Activated CD8-positive, alpha-beta memory T cell treated with anti-CD3 and anti-CD28 coated beads, Interleukin-2, amount 50 U/mL, for 1 hour (primary cell): ENCODE data around the gene AKAP12.
A peak's percentile ranks its signal among the peaks of the same experiment; 100 is the strongest.
"Not testable (repeated sequence)": the region's sequence is repeated elsewhere in the genome, so short reads cannot be mapped to it uniquely, and the experiment has no call there.

ENCODE experiments used
- DNase-seq: peaks from one replicate; pipeline ENCODE4 v3.0.0-alpha.2; 2020; ENCODE audit errors: extremely low read depth

The AKAP12 gene

DNA sequence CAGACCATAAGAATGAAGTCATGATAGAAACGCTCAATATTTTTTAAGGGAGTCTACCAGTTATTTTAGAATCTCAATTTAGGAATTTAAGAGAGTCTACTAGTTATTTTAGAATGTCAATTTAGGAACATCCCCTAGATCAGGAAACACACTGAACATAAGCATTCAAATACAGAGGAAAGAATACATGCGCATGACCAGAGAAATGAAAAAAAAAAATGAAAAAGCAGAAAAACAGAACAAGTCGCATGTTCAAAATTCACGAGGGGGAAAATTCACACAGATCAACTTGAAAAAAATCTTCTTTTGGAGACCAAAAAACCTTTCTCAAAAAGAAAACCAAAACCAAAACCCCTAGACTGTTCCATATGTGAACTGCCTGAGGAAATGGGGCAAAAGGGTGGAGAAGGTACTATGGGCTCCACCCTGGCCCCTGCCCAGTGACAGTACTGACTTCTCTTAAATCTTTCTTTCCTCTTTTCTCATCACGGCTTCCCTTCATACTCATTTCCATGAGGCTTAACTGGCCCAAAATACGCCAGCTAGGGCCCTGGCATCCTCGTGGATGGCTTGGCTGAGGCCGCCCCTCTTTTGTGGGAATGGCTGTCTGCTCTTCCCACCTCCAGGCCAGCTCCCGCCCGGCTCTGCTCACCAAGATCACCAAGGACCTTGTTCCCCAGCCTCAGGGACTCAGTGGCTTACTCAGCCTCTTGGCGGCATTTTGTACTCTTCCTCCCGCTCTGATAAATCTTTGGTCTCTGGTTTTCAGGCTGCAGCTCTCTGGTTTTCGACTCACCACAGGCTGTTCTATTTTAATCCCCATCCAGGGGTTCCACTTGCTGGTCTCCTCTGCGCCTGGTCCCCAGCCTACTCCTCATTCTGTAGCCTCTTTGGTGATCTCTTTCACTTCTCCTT is 140.4 kb downstream of the AKAP12 start:
- no peak for DNase-seq

GRCh38 chr6:151380848-151381205 is 141.1 kb downstream of the AKAP12 start:
- no peak for DNase-seq

GRCh38 chr6:151381722-151382121 is 142.0 kb downstream of the AKAP12 start:
- no peak for DNase-seq

DNA sequence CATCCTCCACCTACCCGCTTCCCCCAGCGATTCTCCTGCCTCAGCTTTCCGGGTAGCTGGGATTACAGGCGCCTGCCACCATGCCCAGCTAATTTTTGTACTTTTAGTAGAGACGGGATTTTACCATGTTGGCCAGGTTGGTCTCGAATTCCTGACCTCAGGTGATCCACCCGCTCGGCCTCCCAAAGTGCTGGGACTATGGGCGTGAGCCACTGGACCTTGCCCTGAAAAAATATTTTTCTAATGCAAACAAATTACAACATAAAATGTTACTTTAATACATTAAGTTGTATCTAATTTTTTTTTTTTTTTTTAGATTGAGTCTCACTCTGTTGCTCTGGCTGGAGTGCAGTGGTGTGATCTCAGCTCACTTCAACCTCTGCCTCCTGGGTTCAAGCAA is 142.9 kb downstream of the AKAP12 start:
- not testable (repeated sequence) for DNase-seq

DNA sequence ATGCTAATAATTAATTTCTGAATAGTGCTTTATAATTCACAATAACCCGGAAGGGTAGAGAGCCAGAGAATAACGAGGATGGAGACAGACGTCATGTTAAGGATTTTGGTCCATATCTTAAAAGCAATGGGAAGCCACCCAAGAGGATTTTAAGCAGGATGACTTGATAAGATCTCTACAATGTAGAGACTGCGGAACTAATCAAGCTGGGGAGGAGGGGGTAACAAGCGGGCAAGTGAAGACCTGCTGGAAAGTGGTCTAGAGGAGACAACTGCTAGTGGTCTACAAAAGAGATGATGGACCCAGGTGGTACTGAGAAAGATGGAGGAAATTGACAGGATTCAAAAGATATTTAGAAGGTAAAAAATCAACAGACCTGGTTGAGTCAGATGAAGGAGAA is 144.4 kb downstream of the AKAP12 start:
- no peak for DNase-seq

DNA sequence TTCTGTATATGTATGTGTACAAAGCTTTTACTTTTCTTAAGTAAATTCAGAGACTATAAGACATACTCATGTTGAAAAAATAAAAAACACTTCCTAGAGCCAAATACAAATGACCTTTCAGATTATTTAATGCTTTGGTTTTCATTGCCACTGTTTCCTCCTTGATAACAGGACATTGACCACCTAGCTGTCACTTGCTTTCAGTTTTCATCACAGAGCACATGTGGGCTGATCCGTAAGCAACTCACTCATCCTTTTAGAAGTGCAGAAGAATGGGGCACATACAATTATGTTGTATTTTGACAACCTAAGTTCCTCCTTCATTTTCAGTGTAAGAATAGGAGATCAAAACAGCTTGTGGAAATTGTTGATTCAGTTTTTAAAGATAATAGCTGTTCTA is 145.4 kb downstream of the AKAP12 start:
- no peak for DNase-seq

GRCh38 chr6:151387175-151387970 is 147.6 kb downstream of the AKAP12 start:
- DNase-seq = no peak

GRCh38 chr6:151388236-151388635 is 148.5 kb downstream of the AKAP12 start:
- no peak for DNase-seq

DNA sequence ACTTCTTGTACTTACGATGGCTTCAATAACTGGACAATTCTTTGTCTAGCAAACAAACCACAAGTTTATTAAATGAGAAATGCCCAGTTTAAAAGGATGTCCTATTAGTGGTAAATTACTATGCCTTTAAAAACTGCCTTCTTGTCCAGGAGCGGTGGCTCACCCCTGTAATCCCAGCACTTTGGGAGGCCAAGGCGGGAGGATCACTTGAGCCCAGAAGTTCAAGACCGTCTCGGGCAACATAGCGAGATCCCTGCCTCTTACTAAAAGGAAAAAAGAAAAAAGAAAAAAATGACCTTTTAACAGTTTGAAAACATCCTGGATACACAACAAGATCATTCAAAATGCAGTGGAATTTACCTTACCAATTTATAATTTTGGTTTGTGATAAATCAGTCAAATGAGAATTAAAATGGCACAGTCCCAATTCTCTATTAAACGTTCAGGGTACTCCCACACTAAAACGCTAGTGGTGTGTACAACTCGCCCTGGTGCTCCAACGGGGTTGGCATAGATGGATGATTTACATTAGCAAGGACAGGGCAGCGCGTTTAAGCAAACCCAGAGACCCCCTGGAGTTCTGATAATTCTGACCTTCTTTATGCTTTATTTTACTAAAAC is 149.3 kb downstream of the AKAP12 start:
- no peak for DNase-seq

GRCh38 chr6:151389618-151390275 is 150.0 kb downstream of the AKAP12 start:
- no peak for DNase-seq

DNA sequence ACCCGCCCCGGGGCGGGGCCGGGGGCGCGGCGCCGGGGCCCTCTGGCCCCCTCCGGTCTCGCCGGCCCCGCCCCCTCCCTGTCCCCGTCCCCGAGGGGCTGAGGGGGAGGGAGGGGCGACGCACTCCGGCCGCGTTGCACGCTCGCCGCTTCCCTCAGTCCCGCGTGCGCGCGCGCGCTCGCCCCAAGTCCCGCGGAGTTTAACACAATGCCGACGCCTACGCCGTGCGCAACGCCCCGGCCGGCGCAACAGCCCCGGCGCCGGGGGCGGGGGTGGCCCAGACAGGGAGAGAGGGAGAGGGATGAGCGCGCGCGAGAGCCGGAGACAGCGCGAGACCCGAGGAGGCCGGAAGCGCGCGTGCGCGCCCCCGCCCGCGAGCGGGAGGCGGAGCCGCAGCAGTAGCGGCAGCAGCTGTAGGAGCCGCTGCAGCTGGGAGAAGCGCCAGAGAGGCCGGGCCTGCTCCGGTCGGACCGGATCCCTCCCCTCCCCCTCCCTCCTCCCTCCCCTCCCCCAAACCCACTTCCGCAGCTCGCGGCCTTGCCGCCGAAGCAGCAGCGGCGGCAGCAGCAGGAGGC is 150.6 kb downstream of the AKAP12 start:
- peak; percentile 83 for DNase-seq

DNA sequence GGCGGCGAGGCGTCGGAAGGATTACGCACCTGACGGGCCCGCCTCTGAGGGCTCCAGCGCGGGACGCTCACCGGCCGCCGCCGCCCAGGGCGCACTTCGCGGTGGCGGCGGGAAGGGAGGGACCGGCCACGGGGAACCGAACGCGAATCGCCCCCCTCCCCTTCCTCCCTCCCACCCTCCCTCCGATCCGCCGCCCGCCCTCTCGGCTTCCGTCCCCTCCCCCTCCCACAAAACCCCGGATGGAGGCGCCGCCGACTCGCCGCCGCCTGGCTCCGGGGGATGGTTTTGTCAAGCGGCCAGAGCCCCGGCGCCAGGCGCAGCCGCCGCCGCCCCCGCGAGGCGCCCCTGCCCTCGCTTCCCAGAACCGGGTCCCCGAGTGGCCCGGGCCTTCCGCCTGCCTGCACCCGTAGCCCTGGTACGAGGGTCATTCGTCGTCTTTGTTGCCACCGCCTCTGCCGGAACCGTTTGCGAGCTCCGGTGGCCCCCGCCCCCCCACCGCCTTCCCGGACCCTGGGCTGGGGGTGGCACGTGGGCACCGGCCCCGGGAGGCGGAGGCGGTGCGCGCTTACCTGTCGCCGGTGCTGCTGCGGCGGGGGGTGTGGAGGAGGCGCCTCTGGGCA is 151.2 kb downstream of the AKAP12 start:
- DNase-seq = peak; percentile 52

GRCh38 chr6:151391471-151392413 is 152.0 kb downstream of the AKAP12 start, which contains the start of gene ZBTB2:
TSS of gene ZBTB2 (minus strand) at chr6:151391559. CDS start at chr6:151373637, 17,922 bp downstream.
- peak; percentile 36 for DNase-seq

GRCh38 chr6:151392427-151392826 is 152.7 kb downstream of the AKAP12 start:
- DNase-seq = no peak

GRCh38 chr6:151393410-151393809 is 153.6 kb downstream of the AKAP12 start:
- DNase-seq = no peak

- no peak for DNase-seq
Measured at GRCh38 chr6:151399679-151400078, 159.9 kb downstream of the AKAP12 start.

DNA sequence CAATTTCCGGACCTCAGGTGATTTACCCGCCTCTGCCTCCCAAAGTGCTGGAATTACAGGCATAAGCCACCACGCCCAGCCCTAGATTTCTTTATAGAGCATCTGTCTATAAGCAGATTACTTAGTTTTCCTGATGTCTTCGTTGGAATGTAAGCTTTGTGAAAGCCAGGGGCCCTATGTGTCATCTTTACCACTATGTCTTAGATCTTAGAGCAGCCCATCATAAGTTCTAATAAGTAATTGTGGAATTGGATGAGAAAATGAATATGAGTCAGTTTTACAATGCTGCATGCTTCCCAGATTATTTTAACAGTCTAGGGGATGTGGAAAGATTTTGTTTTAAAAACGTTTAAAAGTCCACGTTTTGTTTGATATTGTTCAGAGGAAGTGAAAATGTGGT is 160.7 kb downstream of the AKAP12 start:
- DNase-seq = no peak

GRCh38 chr6:151402228-151402627 is 162.5 kb downstream of the AKAP12 start:
- no peak for DNase-seq

DNA sequence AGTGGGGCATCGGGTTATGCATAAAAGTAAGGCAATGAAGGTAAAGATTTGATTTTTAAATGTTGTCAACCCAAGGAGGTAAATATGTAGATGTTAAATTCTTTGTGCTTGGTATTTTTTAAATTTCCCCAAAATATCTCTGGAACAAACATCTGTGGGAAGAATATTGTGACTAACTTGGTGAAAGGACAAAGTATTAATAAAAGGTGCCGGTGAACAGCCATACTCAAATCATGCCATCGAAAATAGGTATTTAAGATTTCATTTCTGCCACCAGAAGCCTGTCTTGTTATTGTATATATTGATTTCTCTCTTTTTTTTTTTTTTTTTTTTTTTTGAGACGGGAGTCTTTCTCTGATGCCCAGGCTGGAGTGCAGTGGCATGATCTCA is 164.1 kb downstream of the AKAP12 start:
- no peak for DNase-seq
